Rectal smooth muscle tissue (tissue), 1 donor: ENCODE results near the gene KLF11.

Experiments
- H3K27ac ChIP-seq: one replicate; pipeline ENCODE4 v1.7.0; 2013; ENCODE audit warnings: low read depth, low read length, inconsistent platforms
- H3K27me3 ChIP-seq: one replicate; pipeline ENCODE4 v1.7.0; 2013; ENCODE audit warnings: low read length; ENCODE audit not compliant: control insufficient read depth, insufficient read depth
- H3K36me3 ChIP-seq: one replicate; pipeline ENCODE4 v1.7.0; 2013; ENCODE audit warnings: low read length; ENCODE audit not compliant: control insufficient read depth, insufficient read depth
- H3K4me1 ChIP-seq: one replicate; pipeline ENCODE4 v1.7.0; 2013; ENCODE audit warnings: low read length; ENCODE audit not compliant: control insufficient read depth, insufficient read depth
- H3K4me3 ChIP-seq: one replicate; pipeline ENCODE4 v1.7.0; 2013; ENCODE audit warnings: low read length
- H3K9ac ChIP-seq: one replicate; pipeline ENCODE4 v1.7.0; 2013; ENCODE audit warnings: low read length

KLF11 gene

DNA sequence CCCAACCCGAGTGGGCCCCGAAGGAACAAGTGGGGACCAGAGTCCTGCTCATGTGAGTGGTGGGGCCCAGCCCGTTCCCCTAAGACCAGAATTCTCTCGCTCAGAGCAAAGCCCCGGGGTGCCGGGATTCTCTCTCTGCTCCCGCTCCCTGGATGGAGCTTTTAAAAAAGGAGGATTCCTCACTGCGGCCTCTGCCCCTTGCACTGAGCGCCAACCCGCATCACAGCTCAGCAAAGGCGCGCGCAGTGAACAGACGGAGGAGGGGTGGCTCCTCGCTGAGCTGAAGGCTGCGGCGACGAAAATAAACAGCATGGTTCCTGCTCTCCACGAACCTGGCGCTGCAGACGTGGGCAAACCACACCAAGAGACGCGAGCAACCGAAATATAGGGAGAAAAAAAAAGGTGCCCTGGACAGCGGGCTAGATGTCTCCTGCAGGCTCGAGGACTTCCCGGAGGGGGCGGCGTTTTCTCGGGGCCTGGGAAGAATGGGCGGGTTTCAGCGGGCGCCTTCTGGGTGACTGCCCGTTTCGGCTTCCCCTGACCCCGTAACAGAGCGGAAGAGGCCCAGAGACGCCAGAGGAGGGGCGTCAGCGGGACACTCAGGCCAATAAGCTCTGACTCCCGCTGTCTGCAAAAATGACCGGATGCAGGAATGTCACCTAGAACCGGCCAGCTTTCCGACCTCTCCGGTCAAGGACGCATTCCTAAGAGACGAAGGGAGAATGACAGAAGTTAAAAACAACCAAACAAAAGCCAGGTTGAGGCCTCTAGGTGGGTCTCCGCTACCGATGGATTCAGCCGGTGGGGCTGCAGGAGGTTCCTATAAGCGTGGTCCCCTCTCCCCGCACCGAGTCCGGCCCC is 819 bp upstream of the KLF11 start:
- Histone ChIP-seq H3K27ac (peak overlapping the region; percentile 97), H3K27me3 (no peaks in the 10 kb centered on the region), H3K4me3 (peak overlapping the region; percentile 80), H3K4me1 (peaks cover 34% of the 10 kb centered on the region), H3K9ac (peak overlapping the region; percentile 77), H3K36me3 (peaks cover 5% of the 10 kb centered on the region)

DNA sequence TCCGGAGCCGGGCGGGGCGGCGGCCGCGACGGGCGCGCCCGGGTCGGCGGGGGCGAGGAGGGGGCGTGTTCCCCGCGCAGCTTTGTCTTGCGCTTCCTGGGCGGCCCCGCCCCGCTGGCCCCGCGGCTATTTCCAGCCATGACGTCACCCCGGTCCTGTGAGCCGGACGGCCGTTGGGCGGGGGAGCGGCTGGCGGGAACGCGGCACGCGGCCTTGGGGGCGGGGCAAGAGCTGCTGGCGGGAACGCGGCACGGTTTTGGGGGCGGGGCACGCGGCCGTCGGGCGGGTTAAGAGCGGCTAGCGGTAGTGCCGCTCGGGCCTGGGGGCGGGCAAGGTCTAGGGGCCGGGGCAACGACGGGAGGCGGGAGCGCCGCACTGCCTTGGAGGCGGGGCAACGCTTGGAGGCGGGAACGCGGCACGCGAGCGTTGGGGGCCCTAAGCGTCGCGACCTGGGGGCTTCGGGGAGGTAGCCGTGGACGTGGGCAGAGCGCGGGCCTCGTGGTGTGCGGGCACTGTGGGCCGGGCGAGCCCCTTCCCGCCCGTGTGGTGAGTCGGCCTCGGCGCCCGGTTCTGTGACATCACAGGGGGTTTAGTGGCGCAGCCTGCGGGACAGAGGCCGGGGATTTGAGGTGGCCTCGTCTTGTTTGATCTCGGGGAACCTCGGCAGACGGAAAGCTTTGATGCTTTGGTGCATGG is 704 bp downstream of the KLF11 start:
- Histone ChIP-seq H3K4me3 (peak overlapping the region; percentile 71), H3K27ac (peak overlapping the region; percentile 97), H3K9ac (peak overlapping the region; percentile 49), H3K36me3 (peaks cover 16% of the 10 kb centered on the region), H3K4me1 (peaks cover 33% of the 10 kb centered on the region), H3K27me3 (no peaks in the 10 kb centered on the region)

DNA sequence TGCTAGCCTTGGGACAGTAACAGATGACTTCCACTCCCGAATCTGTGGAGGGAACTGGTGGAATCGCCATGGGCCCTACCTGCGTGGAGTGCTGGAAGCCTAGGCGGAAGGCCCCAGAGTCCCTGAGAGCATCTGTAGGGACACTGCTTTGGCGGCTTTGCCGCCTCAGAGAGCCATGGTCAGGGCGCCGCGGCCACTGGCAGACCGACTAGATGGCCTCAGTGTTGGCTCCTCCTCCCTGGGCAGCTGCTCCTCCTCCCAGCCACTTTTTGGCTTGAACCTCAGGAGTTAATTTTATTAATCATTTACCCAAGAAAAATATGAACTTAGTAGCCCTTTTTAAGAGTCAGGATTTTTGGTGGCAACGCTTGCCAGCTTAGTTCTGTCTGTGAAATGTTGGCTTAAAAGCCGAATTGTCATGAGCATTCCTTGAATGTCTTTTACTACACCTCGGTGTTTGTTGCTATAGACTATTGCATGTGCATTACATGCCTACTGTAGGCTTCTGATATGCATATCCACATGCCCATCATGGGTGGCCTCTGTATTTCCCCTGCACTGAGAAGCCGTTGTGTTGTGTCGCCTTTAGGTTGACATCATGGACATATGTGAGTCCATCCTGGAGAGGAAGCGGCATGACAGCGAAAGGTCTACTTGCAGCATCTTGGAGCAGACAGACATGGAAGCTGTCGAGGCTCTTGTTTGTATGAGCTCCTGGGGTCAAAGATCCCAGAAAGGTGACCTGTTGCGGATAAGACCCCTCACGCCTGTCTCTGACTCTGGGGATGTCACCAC is 2.4 kb downstream of the KLF11 start:
- H3K4me1 ChIP-seq: peaks cover 18% of the 10 kb centered on the region
- H3K4me3 ChIP-seq: peak overlapping the region; percentile 13
- H3K36me3 ChIP-seq: peaks cover 21% of the 10 kb centered on the region
- no peak overlapping the region for H3K27ac ChIP-seq
- H3K27me3 ChIP-seq: no peaks in the 10 kb centered on the region
- H3K9ac ChIP-seq: no peak overlapping the region

DNA sequence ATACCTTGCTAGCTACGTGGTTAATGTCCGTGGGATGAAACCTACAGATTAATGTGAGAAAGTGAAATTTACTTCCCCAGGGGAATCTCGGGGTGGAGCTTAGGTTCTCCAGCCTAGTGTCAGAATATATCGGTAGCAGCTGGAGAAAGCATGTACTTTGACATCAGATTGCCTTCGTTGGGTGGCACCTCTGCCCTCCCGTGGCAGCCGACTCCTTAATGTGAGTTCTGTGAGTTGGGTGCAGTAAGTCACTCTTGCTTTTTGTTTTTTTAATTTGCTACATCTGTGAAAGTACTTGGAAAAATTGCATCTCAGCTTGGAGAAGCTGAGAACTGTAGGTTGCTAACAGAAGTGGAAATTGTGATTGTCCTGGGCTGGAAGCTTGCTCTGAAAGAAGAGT is 3.6 kb downstream of the KLF11 start:
- Histone ChIP-seq H3K4me1 (peaks cover 15% of the 10 kb centered on the region), H3K4me3 (no peak overlapping the region), H3K9ac (no peak overlapping the region), H3K36me3 (peaks cover 21% of the 10 kb centered on the region), H3K27me3 (no peaks in the 10 kb centered on the region), H3K27ac (no peak overlapping the region)

DNA sequence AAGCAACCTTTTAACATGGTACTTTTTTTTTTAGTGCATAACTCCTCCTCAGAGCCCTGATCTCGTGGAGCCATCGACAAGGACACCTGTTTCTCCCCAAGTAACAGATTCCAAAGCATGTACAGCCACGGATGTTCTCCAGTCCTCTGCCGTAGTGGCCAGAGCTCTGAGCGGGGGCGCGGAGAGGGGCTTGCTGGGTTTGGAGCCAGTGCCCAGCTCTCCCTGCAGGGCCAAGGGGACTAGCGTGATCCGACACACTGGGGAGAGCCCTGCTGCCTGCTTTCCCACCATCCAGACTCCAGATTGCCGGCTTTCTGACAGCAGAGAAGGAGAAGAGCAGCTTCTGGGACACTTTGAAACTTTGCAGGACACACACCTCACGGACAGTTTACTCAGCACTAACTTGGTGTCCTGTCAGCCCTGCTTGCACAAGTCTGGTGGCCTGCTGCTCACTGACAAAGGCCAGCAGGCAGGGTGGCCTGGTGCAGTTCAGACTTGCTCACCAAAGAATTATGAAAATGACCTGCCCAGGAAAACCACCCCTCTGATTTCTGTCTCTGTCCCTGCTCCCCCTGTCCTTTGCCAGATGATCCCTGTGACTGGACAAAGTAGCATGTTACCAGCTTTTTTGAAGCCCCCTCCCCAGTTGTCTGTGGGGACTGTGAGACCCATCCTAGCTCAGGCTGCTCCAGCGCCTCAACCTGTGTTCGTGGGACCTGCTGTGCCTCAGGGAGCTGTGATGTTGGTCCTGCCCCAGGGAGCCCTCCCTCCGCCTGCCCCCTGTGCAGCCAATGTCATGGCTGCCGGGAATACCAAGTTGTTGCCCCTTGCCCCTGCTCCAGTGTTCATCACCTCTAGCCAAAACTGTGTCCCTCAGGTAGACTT is 4.5 kb downstream of the KLF11 start:
- H3K36me3 ChIP-seq: peaks cover 21% of the 10 kb centered on the region
- H3K4me1 ChIP-seq: peaks cover 12% of the 10 kb centered on the region
- H3K27ac ChIP-seq: no peak overlapping the region
- no peak overlapping the region for H3K9ac ChIP-seq
- no peaks in the 10 kb centered on the region for H3K27me3 ChIP-seq
- no peak overlapping the region for H3K4me3 ChIP-seq

DNA sequence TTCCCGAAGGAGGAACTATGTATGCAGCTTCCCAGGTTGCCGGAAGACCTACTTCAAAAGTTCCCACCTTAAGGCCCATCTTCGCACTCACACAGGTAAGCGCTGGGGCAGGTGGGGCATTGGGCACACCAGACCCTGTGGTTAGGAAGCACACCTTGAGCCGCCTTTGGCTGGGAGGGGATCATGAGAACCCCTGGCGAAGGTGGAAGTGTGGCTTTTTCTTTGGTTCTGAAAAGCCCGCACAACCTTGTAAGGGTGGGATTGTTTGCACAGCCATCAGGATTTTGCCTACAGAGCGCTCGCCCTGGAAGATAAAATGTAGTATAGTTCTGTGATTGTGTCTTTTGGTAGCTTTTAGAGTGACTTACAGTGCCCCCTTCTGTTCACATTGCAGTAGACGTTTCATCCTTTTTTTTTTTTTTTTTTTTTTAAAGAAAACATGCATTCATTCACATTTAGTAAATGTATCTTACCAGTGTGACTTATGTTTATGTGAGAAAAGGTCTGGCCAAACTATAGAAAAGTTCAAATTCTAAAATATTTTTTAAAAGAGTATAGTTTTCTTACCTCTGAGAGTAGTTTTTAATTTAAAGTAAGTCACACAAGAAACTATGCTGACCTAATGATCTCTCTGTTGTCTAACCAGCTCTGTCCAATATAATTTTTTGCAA is 5.3 kb downstream of the KLF11 start:
- H3K9ac ChIP-seq: no peak overlapping the region
- no peak overlapping the region for H3K4me3 ChIP-seq
- H3K36me3 ChIP-seq: peaks cover 26% of the 10 kb centered on the region
- peaks cover 16% of the 10 kb centered on the region for H3K4me1 ChIP-seq
- no peak overlapping the region for H3K27ac ChIP-seq
- H3K27me3 ChIP-seq: no peaks in the 10 kb centered on the region

DNA sequence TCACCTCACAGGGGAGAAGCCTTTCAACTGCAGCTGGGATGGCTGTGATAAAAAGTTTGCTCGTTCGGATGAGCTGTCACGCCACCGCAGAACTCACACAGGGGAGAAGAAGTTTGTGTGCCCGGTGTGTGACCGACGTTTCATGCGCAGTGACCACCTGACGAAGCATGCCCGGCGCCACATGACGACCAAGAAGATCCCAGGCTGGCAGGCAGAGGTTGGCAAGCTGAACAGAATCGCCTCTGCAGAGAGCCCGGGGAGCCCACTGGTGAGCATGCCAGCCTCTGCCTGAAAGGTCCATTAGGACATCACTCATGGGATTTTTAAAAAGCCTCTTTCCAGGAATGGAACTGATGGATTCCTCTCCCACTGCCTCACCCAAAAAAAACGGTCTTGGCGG is 8.9 kb downstream of the KLF11 start:
- Histone ChIP-seq H3K4me1 (peaks cover 8% of the 10 kb centered on the region), H3K4me3 (no peak overlapping the region), H3K9ac (no peak overlapping the region), H3K27me3 (no peaks in the 10 kb centered on the region), H3K36me3 (peaks cover 21% of the 10 kb centered on the region), H3K27ac (no peak overlapping the region)

DNA sequence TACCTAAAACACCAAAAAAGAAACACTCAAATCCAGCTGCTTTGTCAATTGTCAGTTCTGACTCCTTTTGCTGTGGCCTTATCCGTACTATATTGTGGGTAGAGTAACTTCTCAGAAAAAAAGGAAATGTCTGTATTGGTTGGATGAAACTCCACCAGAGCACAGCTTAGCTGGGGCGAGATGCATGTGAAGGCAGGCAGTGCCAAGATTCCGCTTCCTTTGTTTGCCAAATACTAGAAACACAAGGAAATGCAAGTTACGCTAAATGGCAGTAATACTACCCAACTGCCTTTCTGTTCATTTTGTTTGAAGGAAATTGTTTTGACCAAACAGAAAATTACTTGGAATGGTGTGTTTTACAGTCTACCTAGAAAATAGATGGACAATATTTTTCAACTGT is 10.0 kb downstream of the KLF11 start:
- no peak overlapping the region for H3K27ac ChIP-seq
- no peak overlapping the region for H3K4me3 ChIP-seq
- H3K9ac ChIP-seq: no peak overlapping the region
- H3K36me3 ChIP-seq: peaks cover 13% of the 10 kb centered on the region
- peaks cover 5% of the 10 kb centered on the region for H3K4me1 ChIP-seq
- no peaks in the 10 kb centered on the region for H3K27me3 ChIP-seq

DNA sequence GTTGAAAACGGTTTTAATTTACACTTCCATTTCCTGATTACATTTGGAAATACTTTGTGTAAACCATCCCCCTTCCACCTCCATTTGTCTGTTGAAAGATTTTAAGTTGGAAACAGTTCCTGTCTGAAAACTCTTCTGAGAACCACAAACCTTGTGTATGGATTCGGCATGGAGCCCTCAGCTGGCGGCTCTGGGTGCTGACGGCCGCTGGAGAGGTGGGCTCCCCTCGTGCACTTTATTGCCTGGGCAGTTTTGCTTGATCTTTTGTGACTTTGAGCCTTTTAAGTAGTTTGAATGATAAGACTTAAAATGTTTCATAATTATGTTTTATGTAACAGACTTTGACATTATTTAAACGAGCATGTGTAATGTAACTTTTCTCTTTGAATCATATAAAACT is 11.1 kb downstream of the KLF11 start:
- Histone ChIP-seq H3K4me1 (peaks cover 3% of the 10 kb centered on the region), H3K36me3 (peaks cover 7% of the 10 kb centered on the region), H3K27ac (no peak overlapping the region), H3K9ac (no peak overlapping the region), H3K4me3 (no peak overlapping the region), H3K27me3 (no peaks in the 10 kb centered on the region)

DNA sequence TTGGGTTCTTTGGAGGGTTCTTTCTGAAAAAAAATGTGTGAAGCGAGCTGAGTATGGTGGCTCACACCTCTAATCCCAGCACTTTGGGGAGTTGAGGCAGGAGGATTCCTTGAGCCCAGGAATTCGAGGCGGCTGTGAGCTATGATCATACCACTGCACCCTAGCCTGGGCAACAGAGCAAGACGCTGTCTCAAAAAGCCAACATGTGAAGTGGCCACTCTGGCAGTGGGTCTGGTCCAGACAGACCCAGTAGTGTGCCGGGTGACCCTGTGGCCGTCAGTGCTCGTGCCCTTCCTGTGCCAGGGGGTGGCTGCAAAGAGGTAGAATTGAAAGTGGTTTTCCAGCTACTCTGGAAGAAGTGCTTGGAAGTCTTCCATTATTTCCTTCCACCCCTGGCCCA is 11.6 kb downstream of the KLF11 start:
- H3K36me3 ChIP-seq: peaks cover 5% of the 10 kb centered on the region
- H3K9ac ChIP-seq: no peak overlapping the region
- no peak overlapping the region for H3K27ac ChIP-seq
- peaks cover 3% of the 10 kb centered on the region for H3K4me1 ChIP-seq
- H3K27me3 ChIP-seq: no peaks in the 10 kb centered on the region
- H3K4me3 ChIP-seq: no peak overlapping the region

DNA sequence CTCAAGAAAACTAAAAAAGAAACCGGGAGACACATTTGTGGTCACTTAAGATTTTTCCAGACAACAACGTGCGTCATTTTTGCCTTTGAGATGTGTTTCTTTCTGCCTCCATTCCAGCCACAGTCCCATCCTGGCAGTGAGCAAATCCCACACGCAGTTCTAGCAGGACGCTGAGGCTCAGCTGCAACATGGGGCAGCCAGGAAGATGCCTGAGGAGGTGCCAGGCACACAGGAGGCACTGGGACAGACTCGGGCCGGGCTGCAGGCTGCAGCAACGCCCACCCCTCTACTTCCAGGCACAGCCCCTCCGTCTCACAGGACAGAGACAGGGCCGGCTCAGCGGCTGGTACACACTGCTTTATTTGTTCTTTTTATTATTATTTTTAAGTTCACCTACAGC is 13.1 kb downstream of the KLF11 start:
- no peak overlapping the region for H3K4me3 ChIP-seq
- H3K27me3 ChIP-seq: no peaks in the 10 kb centered on the region
- peaks cover 3% of the 10 kb centered on the region for H3K4me1 ChIP-seq
- H3K9ac ChIP-seq: no peak overlapping the region
- no peak overlapping the region for H3K27ac ChIP-seq
- H3K36me3 ChIP-seq: peaks cover 5% of the 10 kb centered on the region
